Omental fat pad (tissue), 4 donors: Measurements from ENCODE around the gene TNFRSF21. TPM values are rescaled to one million over a fixed set of nuclear protein-coding genes. Genes with fewer than 3 reads are reported as not detected.
A peak's percentile ranks its signal among the peaks of the same experiment; 100 is the strongest.

Source experiments
- ATAC-seq: fragments of 150-250 bp; one replicate; pipeline ENCODE4 v1.9.1; 2016; ENCODE audit warnings: mild to moderate bottlenecking, moderate library complexity; ENCODE audit not compliant: low FRiP score
- DNase-seq: peaks from one replicate; pipeline ENCODE4 v3.0.0-alpha.2; 2019; ENCODE audit warnings: low spot score
- total RNA-seq, 4 donors: library from RNA; depleted of rRNA; stranded (reverse); fragments of >200 nt; gene quantifications; one replicate each; pipeline ENCODE4 v1.1.0, GENCODE V29; 2016
- TF ChIP-seq, protein P1 (sequence below), 3 donors: fragments of 450-650 bp; IDR thresholded peaks; one replicate each; pipeline ENCODE4 v1.5.1; 2016 to 2017; ENCODE audit warnings: antibody characterized with exemption in 3 of 3, mild to moderate bottlenecking in 3 of 3, moderate library complexity in 2 of 3

Gene TNFRSF21
- total RNA-seq, 4 donors from 2014 or later, result 43.3 to 72.4 (median 64.9) TPM

DNA sequence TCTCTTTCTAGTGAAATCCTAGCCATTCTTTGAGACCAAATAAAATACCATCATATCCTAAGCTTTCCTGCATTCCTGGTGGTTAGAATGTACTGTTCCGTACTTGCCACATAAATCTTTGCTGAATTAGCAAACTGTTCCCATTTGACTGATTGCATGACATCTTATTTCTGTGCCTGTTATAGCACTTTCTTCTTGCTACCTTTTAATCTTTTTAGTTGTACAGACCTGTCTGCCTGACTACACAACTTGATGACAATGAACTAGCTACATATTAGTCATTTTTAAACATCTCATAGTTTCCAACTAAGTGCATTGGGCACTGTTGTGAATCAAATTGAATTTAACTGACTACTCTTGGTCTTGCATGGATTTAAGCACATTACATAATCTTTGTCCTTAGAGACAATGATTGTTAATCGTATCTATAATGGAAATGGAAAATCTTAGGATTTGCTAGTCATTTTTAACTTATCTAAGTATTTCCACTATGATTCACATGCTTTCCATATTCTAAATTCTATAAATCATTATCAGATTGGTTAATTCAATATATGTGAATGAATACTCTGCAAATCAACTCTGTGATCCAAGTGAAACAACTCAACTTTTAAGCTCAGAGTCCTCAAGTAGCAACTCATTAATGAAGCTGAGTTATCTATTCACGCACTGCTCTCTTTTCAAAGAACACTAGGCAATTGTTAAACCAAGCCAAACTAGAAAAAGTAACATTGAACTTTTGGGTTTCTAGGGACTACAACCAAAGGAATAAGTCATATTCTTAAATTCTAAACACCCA, 109.0 kb downstream of the TNFRSF21 start:
- DNase-seq, result no peak
- ATAC-seq, result no peak
- TF ChIP-seq, protein P1, sequence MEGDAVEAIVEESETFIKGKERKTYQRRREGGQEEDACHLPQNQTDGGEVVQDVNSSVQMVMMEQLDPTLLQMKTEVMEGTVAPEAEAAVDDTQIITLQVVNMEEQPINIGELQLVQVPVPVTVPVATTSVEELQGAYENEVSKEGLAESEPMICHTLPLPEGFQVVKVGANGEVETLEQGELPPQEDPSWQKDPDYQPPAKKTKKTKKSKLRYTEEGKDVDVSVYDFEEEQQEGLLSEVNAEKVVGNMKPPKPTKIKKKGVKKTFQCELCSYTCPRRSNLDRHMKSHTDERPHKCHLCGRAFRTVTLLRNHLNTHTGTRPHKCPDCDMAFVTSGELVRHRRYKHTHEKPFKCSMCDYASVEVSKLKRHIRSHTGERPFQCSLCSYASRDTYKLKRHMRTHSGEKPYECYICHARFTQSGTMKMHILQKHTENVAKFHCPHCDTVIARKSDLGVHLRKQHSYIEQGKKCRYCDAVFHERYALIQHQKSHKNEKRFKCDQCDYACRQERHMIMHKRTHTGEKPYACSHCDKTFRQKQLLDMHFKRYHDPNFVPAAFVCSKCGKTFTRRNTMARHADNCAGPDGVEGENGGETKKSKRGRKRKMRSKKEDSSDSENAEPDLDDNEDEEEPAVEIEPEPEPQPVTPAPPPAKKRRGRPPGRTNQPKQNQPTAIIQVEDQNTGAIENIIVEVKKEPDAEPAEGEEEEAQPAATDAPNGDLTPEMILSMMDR (IDR thresholded peaks at IDR 0.05), result no peak

DNA sequence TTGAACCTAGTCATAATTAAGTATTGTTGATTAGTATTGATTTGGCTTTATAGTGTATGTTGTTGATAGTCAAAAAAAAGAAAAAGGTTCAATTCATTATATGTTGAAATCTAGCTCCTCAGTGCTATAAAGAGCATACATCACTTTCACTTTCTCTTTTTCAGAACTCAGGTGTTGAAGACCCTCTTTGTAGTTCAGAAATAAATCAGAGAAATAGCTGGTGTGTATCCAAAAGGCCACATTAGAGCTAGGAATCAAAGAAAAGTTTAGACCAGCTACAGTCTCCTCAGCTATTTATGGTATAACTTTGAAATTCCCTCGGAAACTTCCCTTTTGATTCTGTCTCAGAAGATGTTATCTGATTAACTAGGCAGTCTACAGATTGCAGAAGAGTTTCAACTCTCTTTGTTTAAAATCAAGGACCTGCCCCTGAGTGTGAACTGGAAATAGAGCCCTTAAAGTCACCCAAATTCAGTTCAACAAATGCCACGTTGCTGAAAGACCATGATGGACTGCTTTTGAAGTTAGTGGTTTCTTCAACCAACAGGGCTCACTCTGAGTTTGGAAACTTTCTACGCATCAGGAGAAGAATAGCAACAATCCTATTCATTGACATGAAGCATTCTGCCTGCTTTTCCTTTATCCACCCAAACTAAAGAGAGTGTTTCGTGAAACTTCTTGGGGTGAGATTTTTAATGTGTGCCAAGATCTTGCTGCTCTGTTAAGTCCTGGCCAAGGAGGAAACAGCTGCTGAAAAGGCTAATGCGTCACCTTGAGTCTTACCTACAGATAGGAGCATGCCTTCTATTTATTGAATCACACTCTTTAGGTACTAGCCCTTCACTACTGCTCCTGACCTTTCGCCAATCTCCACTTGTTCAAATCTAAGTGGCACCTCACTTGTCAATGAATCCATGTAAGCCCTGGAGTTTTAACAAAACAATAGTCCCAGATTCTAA, 111.7 kb downstream of the TNFRSF21 start:
- TF ChIP-seq, protein P1 (IDR thresholded peaks at IDR 0.05), result no peak
- no peak for ATAC-seq
- DNase-seq, result no peak

DNA sequence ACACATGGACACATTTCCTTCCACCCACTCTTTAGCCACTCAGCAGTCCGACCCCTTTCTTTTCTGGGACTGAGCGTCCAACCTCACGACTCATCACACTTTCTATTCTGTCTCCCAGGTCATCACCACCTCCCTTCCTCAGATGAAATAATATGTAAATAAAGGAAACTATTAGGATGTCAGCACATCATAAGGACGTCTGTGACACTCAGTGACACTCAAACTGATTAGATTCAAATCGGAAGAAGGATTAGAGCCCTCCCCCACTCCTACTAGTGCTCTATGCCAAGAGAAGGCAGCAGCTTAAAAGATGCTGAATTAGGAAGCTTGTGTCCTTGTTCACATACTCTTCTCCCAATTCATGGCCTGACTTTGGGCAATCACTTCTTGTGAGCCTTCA, 113.6 kb downstream of the TNFRSF21 start:
- TF ChIP-seq, protein P1 (IDR thresholded peaks at IDR 0.05), result no peak
- no peak for ATAC-seq

DNA sequence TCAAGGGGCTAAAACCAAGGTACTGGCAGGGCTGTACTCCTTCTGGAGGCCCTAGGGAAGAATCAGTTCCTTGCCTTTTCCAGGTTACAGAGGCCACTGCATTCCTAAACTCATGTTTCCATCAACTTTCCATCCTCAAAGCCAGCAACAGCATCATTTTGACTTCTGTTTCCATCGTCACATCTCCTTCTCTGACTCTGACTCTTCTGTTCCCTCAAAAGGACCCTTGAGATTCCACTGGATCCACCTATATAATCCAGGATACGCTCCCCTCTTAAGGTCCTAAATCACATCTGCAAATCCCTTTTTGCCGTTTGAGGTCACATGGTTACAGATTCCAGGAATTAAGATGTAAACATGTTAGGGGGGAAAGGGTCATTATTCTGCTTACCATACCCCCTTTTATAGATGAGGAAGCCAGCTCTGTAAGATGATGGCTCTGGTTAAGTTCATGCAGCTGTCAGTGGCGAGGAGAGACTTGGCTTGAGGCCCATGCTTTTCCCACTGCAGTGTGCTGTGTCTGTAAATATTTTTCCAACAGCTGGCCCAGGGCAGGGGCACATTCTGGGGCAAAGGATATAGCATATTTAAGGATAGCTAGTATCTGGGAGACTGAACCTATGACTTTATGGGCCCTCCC, 114.6 kb downstream of the TNFRSF21 start:
- TF ChIP-seq, protein P1 (IDR thresholded peaks at IDR 0.05), result no peak
- DNase-seq, result no peak
- ATAC-seq, result no peak

More for the DNA sequence above, 113.6 kb downstream of the TNFRSF21 start:
- no peak for DNase-seq

GRCh38 chr6:47188588-47189021, 121.1 kb downstream of the TNFRSF21 start:
- ATAC-seq, result peak; percentile 94
- TF ChIP-seq, protein P1 (IDR thresholded peaks at IDR 0.05), result no peak
- DNase-seq, result no peak

GRCh38 chr6:47187893-47188587, 121.7 kb downstream of the TNFRSF21 start:
- ATAC-seq (no peak), DNase-seq (no peak)
- TF ChIP-seq, protein P1 (IDR thresholded peaks at IDR 0.05), result no peak
